IMR-90 (cell line): Measurements from ENCODE around the gene PIP4K2A. TPM values are rescaled to one million over a fixed set of nuclear protein-coding genes. Genes with fewer than 3 reads are reported as not detected.

Source experiments
- ATAC-seq: fragments of 200-7000 bp; cut with Tn5 transposase; 2 replicates; pipeline ENCODE4 v1.9.1; 2020; ENCODE audit warnings: low read depth, mild to moderate bottlenecking, moderate library complexity
- BruUV-seq: library from RNA; stranded (reverse); fragments of 400-500 nt; replicated peaks from 2 replicates; lab custom pipeline; 2021; lab: Mats Ljungman, UMichigan
- CTCF ChIA-PET: fragments of 300-600 bp; formaldehyde crosslinking; extraction: SDS; loops from one replicate; lab custom pipeline; 2021; ENCODE audit warnings: antibody characterized with exemption; lab: Yijun Ruan, JAX
- POLR2A ChIA-PET: fragments of 300-600 bp; sonication (Branson Sonifier 250); formaldehyde crosslinking; loops from one replicate; lab custom pipeline; 2022; ENCODE audit warnings: antibody characterized with exemption; ENCODE audit not compliant: unreplicated experiment; lab: Charles Lee
- DNase-seq: peaks from one replicate; pipeline ENCODE4 v3.0.0; 2013
- H2AFZ ChIP-seq: replicated peaks from 2 replicates; pipeline ENCODE3; 2013; ENCODE audit warnings: low read length, mild to moderate bottlenecking; ENCODE audit not compliant: poor library complexity
- H2AK5ac ChIP-seq: 2 replicates; pipeline ENCODE4 v1.6.1; 2013; ENCODE audit warnings: low read depth, low read length, inconsistent platforms
- H2AK9ac ChIP-seq: replicated peaks from 2 replicates; pipeline ENCODE3; 2013; ENCODE audit warnings: mild to moderate bottlenecking, low read depth, low read length, moderate library complexity; ENCODE audit not compliant: poor library complexity
- H2BK120ac ChIP-seq: 2 replicates; pipeline ENCODE4 v1.6.1; 2013; ENCODE audit warnings: low read depth, low read length, inconsistent platforms
- H2BK15ac ChIP-seq: 3 replicates; pipeline ENCODE4 v1.6.1; 2013; ENCODE audit warnings: low read depth, low read length, inconsistent platforms
- H2BK20ac ChIP-seq: 2 replicates; pipeline ENCODE4 v1.6.1; 2013; ENCODE audit warnings: low read depth, mild to moderate bottlenecking, inconsistent platforms, low read length, moderate library complexity
- H2BK5ac ChIP-seq: 2 replicates; pipeline ENCODE4 v1.6.1; 2013; ENCODE audit warnings: mild to moderate bottlenecking, low read depth, low read length, inconsistent platforms; ENCODE audit not compliant: poor library complexity, severe bottlenecking
- H3K14ac ChIP-seq: replicated peaks from 2 replicates; pipeline ENCODE4 v1.6.1; 2013; ENCODE audit warnings: low read depth, low read length, inconsistent platforms
- H3K18ac ChIP-seq: 2 replicates; pipeline ENCODE4 v1.6.1; 2013; ENCODE audit warnings: low read depth, low read length, control low read depth
- H3K23ac ChIP-seq: 2 replicates; pipeline ENCODE4 v1.6.1; 2013; ENCODE audit warnings: low read depth, low read length, inconsistent platforms
- H3K27ac ChIP-seq: 2 replicates; pipeline ENCODE4 v1.5.1; 2013; ENCODE audit warnings: mild to moderate bottlenecking, control low read depth, low read length; ENCODE audit not compliant: insufficient read depth
- H3K27me3 ChIP-seq: 2 replicates; pipeline ENCODE4 v1.6.1; 2013; ENCODE audit warnings: low read length; ENCODE audit not compliant: control insufficient read depth, insufficient read depth
- H3K36me3 ChIP-seq: 2 replicates; pipeline ENCODE4 v1.6.1; 2013; ENCODE audit warnings: low read length, mixed read lengths; ENCODE audit not compliant: control insufficient read depth, insufficient read depth
- H3K4ac ChIP-seq: 2 replicates; pipeline ENCODE4 v1.6.1; 2013; ENCODE audit warnings: low read depth, low read length, inconsistent platforms
- H3K4me1 ChIP-seq: 2 replicates; pipeline ENCODE4 v1.6.1; 2013; ENCODE audit warnings: low read length, mixed read lengths; ENCODE audit not compliant: control insufficient read depth, insufficient read depth
- H3K4me2 ChIP-seq: 2 replicates; pipeline ENCODE4 v1.6.1; 2013; ENCODE audit warnings: low read depth, mild to moderate bottlenecking, control low read depth, low read length, moderate library complexity
- H3K4me3 ChIP-seq: 2 replicates; pipeline ENCODE4 v1.5.1; 2013; ENCODE audit warnings: low read depth, mild to moderate bottlenecking, control low read depth, low read length, moderate library complexity; ENCODE audit not compliant: insufficient read depth
- H3K56ac ChIP-seq: 2 replicates; pipeline ENCODE4 v1.6.1; 2013; ENCODE audit warnings: low read length, inconsistent platforms; ENCODE audit not compliant: insufficient read depth; ENCODE audit errors: extremely low read depth
- H3K79me1 ChIP-seq, 2 experiments: 2 replicates each; pipeline ENCODE4 v1.6.1; 2013; ENCODE audit warnings: low read length in 2 of 2, inconsistent platforms in 1 of 2, low read depth in 1 of 2
- H3K9ac ChIP-seq: 2 replicates; pipeline ENCODE4 v1.6.1; 2013; ENCODE audit warnings: low read depth, low read length, control low read depth
- H3K9me1 ChIP-seq: 2 replicates; pipeline ENCODE4 v1.6.1; 2013; ENCODE audit warnings: low read length, inconsistent platforms; ENCODE audit not compliant: insufficient read depth
- H3K9me3 ChIP-seq: 2 replicates; pipeline ENCODE4 v1.6.1; 2013; ENCODE audit warnings: low read length; ENCODE audit not compliant: control insufficient read depth, insufficient read depth
- H4K20me1 ChIP-seq: 2 replicates; pipeline ENCODE4 v1.6.1; 2013; ENCODE audit warnings: low read length, inconsistent platforms; ENCODE audit not compliant: insufficient read depth
- H4K5ac ChIP-seq: 2 replicates; pipeline ENCODE4 v1.6.1; 2013; ENCODE audit warnings: mild to moderate bottlenecking, low read depth, low read length, control low read depth
- H4K8ac ChIP-seq, 2 experiments: 2 replicates each; pipeline ENCODE4 v1.6.1; 2013; ENCODE audit warnings: low read depth in 2 of 2, low read length in 2 of 2, control low read depth in 1 of 2, inconsistent platforms in 1 of 2
- H4K91ac ChIP-seq: 2 replicates; pipeline ENCODE4 v1.6.1; 2013; ENCODE audit warnings: low read depth, low read length, inconsistent platforms; ENCODE audit not compliant: insufficient read depth
- BHLHE40 ChIP-seq: fragments of 150-350 bp; IDR thresholded peaks from 2 replicates; pipeline ENCODE4 v1.6.1; 2016; ENCODE audit warnings: mild to moderate bottlenecking, low read depth, low read length
- CEBPB ChIP-seq: IDR thresholded peaks from 2 replicates; pipeline ENCODE4 v1.6.1; 2012; ENCODE audit warnings: low read depth, low read length, improper control_type of control experiment
- CHD1 ChIP-seq: IDR thresholded peaks from 2 replicates; pipeline ENCODE4 v1.6.1; 2012; ENCODE audit warnings: low read depth, low read length, improper control_type of control experiment
- FOS ChIP-seq: fragments of 150-350 bp; IDR thresholded peaks from 2 replicates; pipeline ENCODE4 v1.6.1; 2016; ENCODE audit warnings: low read depth, low read length
- MAFK ChIP-seq: IDR thresholded peaks from 2 replicates; pipeline ENCODE4 v1.6.1; 2012; ENCODE audit warnings: low read depth, low read length, improper control_type of control experiment
- MAZ ChIP-seq: IDR thresholded peaks from 2 replicates; pipeline ENCODE4 v1.6.1; 2012; ENCODE audit warnings: low read depth, mild to moderate bottlenecking, low read length, improper control_type of control experiment, moderate library complexity, borderline replicate concordance
- MXI1 ChIP-seq: IDR thresholded peaks from 2 replicates; pipeline ENCODE4 v1.6.1; 2012; ENCODE audit warnings: low read depth, mild to moderate bottlenecking, low read length, moderate library complexity, borderline replicate concordance
- NFE2L2 ChIP-seq: fragments of 150-350 bp; IDR thresholded peaks from 2 replicates; pipeline ENCODE4 v1.6.1; 2016; ENCODE audit warnings: low read depth, mild to moderate bottlenecking, low read length
- POLR2A ChIP-seq: IDR thresholded peaks from 2 replicates; pipeline ENCODE4 v1.6.1; 2012; ENCODE audit warnings: mild to moderate bottlenecking, low read depth, low read length
- RAD21 ChIP-seq: IDR thresholded peaks from 2 replicates; pipeline ENCODE4 v1.6.1; 2012; ENCODE audit warnings: low read length, improper control_type of control experiment
- RCOR1 ChIP-seq: IDR thresholded peaks from 2 replicates; pipeline ENCODE4 v1.6.1; 2012; ENCODE audit warnings: mild to moderate bottlenecking, low read length, improper control_type of control experiment; ENCODE audit not compliant: insufficient replicate concordance
- RFX5 ChIP-seq: IDR thresholded peaks from 2 replicates; pipeline ENCODE4 v1.8.0; 2012; ENCODE audit warnings: low read depth, mild to moderate bottlenecking, low read length, moderate library complexity
- SMC3 ChIP-seq: fragments of 150-350 bp; IDR thresholded peaks from 2 replicates; pipeline ENCODE4 v1.6.1; 2016; ENCODE audit warnings: low read depth, mild to moderate bottlenecking, antibody characterized with exemption, low read length, moderate library complexity
- WGBS, 2 experiments: methylation state at CpG; one replicate each; pipeline versions ENCODE4 v1.1.5 to v1.1.7; 2013; ENCODE audit warnings: missing lambda C conversion rate in 2 of 2; ENCODE audit not compliant: insufficient read length in 1 of 2; ENCODE audit errors: extremely low coverage in 2 of 2; 5-methylcytosine and 5-hydroxymethylcytosine counted together
- dilution Hi-C: fragments of 300-500 bp; cut with HindIII; formaldehyde crosslinking; loops from one replicate; pipeline ENCODE4 v1.14.3; 2018; ENCODE audit warnings: low sequenced_read_pairs; ENCODE audit not compliant: unreplicated experiment
- in situ Hi-C: fragments of 300-500 bp; cut with MboI; formaldehyde crosslinking; loops from 3 replicates; pipeline ENCODE4 v1.14.3; 2019; ENCODE audit warnings: low sequenced_read_pairs, inconsistent platforms, mixed read lengths
- intact Hi-C: fragments of 100-400 bp; cut with micrococcal nuclease; formaldehyde crosslinking; loops from 2 replicates; pipeline ENCODE4 v1.10.0; 2022
- polyA plus RNA-seq, 3 experiments: library from polyadenylated mRNA; depleted of rRNA; stranded (reverse); fragments of >200 nt; gene quantifications; 2 replicates each; pipeline ENCODE4 v1.2.3, GENCODE V29; 2012; ENCODE audit warnings: low replicate concordance in 1 of 3
- total RNA-seq: library from RNA; depleted of rRNA; stranded (reverse); fragments of >200 nt; gene quantifications from 2 replicates; pipeline ENCODE4 v1.2.3, GENCODE V29; 2012
- TF ChIP-seq, protein P1 (sequence below): conservative IDR thresholded peaks from 2 replicates; pipeline ENCODE4 v1.5.1; 2012; ENCODE audit warnings: mild to moderate bottlenecking, low read depth, low read length, improper control_type of control experiment
- TF ChIP-seq, protein P2 (sequence below): fragments of 150-350 bp; IDR thresholded peaks from 2 replicates; pipeline ENCODE4 v1.6.1; 2016; ENCODE audit warnings: low read depth, mild to moderate bottlenecking, low read length, moderate library complexity, borderline replicate concordance
- TF ChIP-seq, protein P3 (sequence below): fragments of 150-350 bp; IDR thresholded peaks from 2 replicates; pipeline ENCODE4 v1.6.1; 2017; ENCODE audit warnings: mild to moderate bottlenecking, antibody characterized with exemption, low read length, low read depth

PIP4K2A gene
- total and polyA plus RNA-seq, 2 of the 4 experiments (the other 2 are of a cell fraction) = 9.8 to 18.1 TPM

DNA sequence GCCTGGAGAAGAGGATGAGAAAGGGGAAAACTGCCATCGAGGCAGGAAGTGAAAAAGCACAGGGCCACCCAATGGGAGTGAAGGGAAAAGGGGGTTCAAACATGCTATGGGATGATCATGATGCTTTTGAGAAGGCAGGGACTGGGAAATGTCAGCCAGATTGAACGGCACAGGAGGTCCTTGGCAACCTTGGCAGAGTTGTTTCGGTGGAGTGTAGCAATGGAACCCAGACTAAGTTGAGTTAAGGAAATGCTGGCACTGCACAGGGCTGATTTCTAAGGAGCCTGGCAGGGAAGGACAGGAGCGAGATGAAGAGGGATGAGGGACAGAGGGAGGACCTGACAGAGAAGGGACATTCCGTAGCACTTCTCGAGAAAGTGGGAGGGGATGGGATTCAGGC lies 101.4 kb downstream of the PIP4K2A start:
- H2BK5ac ChIP-seq = no peak overlapping the region
- POLR2A ChIA-PET = no interaction called here
- no TSS peak for BruUV-seq

More for the DNA sequence above, 101.4 kb downstream of the PIP4K2A start:
- H4K5ac ChIP-seq = no peak overlapping the region
- no peaks in the 10 kb centered on the region for H3K9me3 ChIP-seq
- H4K91ac ChIP-seq = no peak overlapping the region
- intact Hi-C loops = no loop called here
- CTCF ChIA-PET = no interaction called here
- no peak overlapping the region for H2BK15ac ChIP-seq
- no peak overlapping the region for H3K4me3 ChIP-seq
- peaks cover 38 to 69% of the 10 kb centered on the region in 2 experiments for H3K79me1 ChIP-seq
- 0 out of 2 replicates have a peak, but pooled peaks cover 4% of the 10 kb centered on the region for H4K20me1 ChIP-seq
- peaks cover 13% of the 10 kb centered on the region; the same call in 1 of the 2 replicates for H3K9me1 ChIP-seq
- no peak overlapping the region for H2AFZ ChIP-seq
- H3K56ac ChIP-seq = no peak overlapping the region
- H3K27me3 ChIP-seq = no peaks in the 10 kb centered on the region
- H3K4me2 ChIP-seq = no peak overlapping the region
- ATAC-seq = no peak
- TF ChIP-seq, protein P1, sequence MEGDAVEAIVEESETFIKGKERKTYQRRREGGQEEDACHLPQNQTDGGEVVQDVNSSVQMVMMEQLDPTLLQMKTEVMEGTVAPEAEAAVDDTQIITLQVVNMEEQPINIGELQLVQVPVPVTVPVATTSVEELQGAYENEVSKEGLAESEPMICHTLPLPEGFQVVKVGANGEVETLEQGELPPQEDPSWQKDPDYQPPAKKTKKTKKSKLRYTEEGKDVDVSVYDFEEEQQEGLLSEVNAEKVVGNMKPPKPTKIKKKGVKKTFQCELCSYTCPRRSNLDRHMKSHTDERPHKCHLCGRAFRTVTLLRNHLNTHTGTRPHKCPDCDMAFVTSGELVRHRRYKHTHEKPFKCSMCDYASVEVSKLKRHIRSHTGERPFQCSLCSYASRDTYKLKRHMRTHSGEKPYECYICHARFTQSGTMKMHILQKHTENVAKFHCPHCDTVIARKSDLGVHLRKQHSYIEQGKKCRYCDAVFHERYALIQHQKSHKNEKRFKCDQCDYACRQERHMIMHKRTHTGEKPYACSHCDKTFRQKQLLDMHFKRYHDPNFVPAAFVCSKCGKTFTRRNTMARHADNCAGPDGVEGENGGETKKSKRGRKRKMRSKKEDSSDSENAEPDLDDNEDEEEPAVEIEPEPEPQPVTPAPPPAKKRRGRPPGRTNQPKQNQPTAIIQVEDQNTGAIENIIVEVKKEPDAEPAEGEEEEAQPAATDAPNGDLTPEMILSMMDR = no peak
- TF ChIP-seq, protein P2, sequence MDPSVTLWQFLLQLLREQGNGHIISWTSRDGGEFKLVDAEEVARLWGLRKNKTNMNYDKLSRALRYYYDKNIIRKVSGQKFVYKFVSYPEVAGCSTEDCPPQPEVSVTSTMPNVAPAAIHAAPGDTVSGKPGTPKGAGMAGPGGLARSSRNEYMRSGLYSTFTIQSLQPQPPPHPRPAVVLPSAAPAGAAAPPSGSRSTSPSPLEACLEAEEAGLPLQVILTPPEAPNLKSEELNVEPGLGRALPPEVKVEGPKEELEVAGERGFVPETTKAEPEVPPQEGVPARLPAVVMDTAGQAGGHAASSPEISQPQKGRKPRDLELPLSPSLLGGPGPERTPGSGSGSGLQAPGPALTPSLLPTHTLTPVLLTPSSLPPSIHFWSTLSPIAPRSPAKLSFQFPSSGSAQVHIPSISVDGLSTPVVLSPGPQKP = no peak
- no peak for TF ChIP-seq RAD21
- no peak for TF ChIP-seq RFX5
- TF ChIP-seq MAFK = no peak
- no peak for TF ChIP-seq RCOR1
- TF ChIP-seq MXI1 = no peak
- no peak for TF ChIP-seq FOS
- TF ChIP-seq SMC3 = no peak
- TF ChIP-seq POLR2A = no peak
- TF ChIP-seq MAZ = no peak
- TF ChIP-seq BHLHE40 = no peak
- TF ChIP-seq CHD1 = no peak
- TF ChIP-seq, protein P3, sequence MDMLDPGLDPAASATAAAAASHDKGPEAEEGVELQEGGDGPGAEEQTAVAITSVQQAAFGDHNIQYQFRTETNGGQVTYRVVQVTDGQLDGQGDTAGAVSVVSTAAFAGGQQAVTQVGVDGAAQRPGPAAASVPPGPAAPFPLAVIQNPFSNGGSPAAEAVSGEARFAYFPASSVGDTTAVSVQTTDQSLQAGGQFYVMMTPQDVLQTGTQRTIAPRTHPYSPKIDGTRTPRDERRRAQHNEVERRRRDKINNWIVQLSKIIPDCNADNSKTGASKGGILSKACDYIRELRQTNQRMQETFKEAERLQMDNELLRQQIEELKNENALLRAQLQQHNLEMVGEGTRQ = no peak
- TF ChIP-seq CEBPB = no peak
- TF ChIP-seq NFE2L2 = no peak
- H3K23ac ChIP-seq = no peak overlapping the region
- 88% methylated on average over 2 of the region's 6 CpGs; no CpG with 5 or more reads in 1 of the 2 experiments for WGBS, 2 experiments
- H2BK20ac ChIP-seq = no peak overlapping the region
- no peak overlapping the region for H3K27ac ChIP-seq
- H3K18ac ChIP-seq = no peak overlapping the region
- H2BK120ac ChIP-seq = no peak overlapping the region
- dilution Hi-C loops = no loop called here
- no peak overlapping the region for H3K9ac ChIP-seq
- H2AK9ac ChIP-seq = no peak overlapping the region
- in situ Hi-C loops = loop anchor here (25.0 kb wide), 1 partner anchor 1101 kb away; no protein-coding TSS in a partner anchor
- no peak for DNase-seq
- H3K14ac ChIP-seq = no peak overlapping the region
- no peaks in the 10 kb centered on the region for H3K36me3 ChIP-seq
- H4K8ac ChIP-seq = no peak overlapping the region
- no peak overlapping the region; the same call in 1 of the 2 replicates for H2AK5ac ChIP-seq
- H3K4me1 ChIP-seq = peaks cover 4% of the 10 kb centered on the region
- no peak overlapping the region for H3K4ac ChIP-seq
